Measurements from ENCODE around the gene SOX10. TPM values are rescaled to one million over a fixed set of nuclear protein-coding genes. Genes with fewer than 3 reads are reported as not detected.

SOX10 gene
- total RNA-seq, 1 experiment from 2014 or later: not detected

DNA sequence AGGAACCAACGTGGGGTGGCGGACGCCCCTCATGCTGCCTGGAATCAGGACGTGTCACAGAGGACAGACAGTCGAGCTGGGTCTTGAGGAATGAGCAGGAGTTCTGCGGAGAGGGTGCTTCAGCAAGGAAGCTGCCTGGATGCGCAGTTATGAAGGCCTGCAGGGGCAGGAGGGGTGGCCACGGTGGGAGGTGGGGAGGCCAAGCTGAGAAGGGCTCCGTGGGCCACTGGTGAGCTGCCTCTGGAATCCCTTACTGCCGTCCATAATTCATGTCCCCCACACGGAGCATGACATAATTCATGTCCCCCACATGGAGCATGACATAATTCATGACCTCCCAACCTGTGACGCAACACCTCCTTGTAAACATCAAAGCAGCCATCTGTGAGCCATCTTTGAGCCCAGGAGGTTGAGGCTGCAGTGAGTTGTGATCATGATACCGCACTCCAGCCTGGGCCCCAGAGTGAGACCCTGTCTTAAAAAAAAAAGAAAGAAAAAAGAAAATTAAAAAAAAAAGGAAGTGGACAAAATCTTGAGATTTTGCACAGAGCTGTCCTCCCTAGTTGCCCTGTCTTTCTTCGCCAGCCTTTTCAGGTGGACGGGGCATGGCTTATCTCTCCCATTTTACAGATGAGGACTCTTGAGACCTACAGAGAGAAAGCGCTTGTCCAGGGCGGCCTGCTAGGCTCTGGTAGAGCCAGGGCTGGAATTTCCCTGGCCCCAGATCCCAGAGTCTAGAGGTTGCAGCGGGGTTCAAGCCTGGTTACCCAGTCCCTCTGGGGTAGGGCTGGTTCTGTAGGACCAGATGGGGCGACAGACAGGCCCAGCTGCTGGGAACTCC is 48.5 kb upstream of the SOX10 start:
- BruUV-seq (replicated peaks): no TSS peak
- Histone ChIP-seq H3K27ac (ENCODE audit: low read length) (no peak overlapping the region), H3K9me3 (ENCODE audit: control insufficient read depth, insufficient read depth, low read depth, low read length) (no peaks in the 10 kb centered on the region), H3K36me3 (ENCODE audit: control insufficient read depth, insufficient read depth, low read length) (no peaks in the 10 kb centered on the region), H3K4me1 (ENCODE audit: control insufficient read depth, insufficient read depth, low read length) (peaks cover 13% of the 10 kb centered on the region), H3K27me3 (ENCODE audit: control insufficient read depth, insufficient read depth, low read length) (no peaks in the 10 kb centered on the region), H3K4me3 (ENCODE audit: low read depth in 2 of 2, low read length in 2 of 2) (no peak overlapping the region)
- ChIA-PET POLR2A (no interaction called here), CTCF (no interaction called here)
- no peak for TF ChIP-seq POLR2AphosphoS5 (IDR thresholded peaks at IDR 0.05; ENCODE audit: low read depth, low read length)
- TF ChIP-seq CTCF (IDR thresholded peaks at IDR 0.05): no peak
- TF ChIP-seq TCF7L2 (IDR thresholded peaks at IDR 0.05; ENCODE audit: low read depth, low read length): no peak
- TF ChIP-seq REST (IDR thresholded peaks at IDR 0.05; ENCODE audit: insufficient read depth in 1 of 2, low read depth in 2 of 2, low read length in 1 of 2): no peak
- TF ChIP-seq SIN3A (IDR thresholded peaks at IDR 0.05; ENCODE audit: borderline replicate concordance, insufficient read depth, low read depth, low read length): no peak
- ATAC-seq (no peak), DNase-seq (ENCODE audit: low read depth, low spot score) (no peak)
- in situ Hi-C loops (cut with HindIII; ENCODE audit: low pct_unique_long_range_greater_than_20kb, low sequenced_read_pairs) (no loop called here), intact Hi-C loops (cut with micrococcal nuclease; ENCODE audit: unreplicated experiment) (no loop called here)

DNA sequence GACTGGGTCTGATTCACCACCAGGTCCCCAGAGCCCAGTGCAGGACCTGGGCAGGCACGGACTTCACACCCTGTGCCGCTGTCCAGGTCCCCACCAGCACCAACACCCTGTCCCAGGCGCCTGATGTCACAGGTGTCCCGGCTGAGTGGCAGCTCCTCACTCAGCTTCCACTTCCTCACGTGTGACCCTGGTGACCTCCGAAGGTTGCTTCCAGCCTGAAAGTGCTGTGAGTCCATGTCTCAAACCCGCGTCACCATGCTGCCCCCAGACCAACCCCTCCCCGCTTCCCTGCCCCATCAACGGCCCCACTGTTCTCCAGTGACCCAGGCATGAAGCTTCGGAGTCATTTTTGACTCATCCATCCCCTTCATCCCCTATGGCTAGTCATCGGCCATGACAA is 47.1 kb upstream of the SOX10 start:
- DNase-seq (ENCODE audit: low read depth, low spot score) (no peak), ATAC-seq (no peak)
- TF ChIP-seq POLR2AphosphoS5 (IDR thresholded peaks at IDR 0.05; ENCODE audit: low read depth, low read length) (no peak), SIN3A (IDR thresholded peaks at IDR 0.05; ENCODE audit: borderline replicate concordance, insufficient read depth, low read depth, low read length) (no peak), CTCF (IDR thresholded peaks at IDR 0.05) (no peak), TCF7L2 (IDR thresholded peaks at IDR 0.05; ENCODE audit: low read depth, low read length) (no peak), REST (IDR thresholded peaks at IDR 0.05; ENCODE audit: insufficient read depth in 1 of 2, low read depth in 2 of 2, low read length in 1 of 2) (no peak)
- ChIA-PET POLR2A (no interaction called here), CTCF (no interaction called here)
- H3K9me3 ChIP-seq (ENCODE audit: control insufficient read depth, insufficient read depth, low read depth, low read length): no peaks in the 10 kb centered on the region
- in situ Hi-C loops (cut with HindIII; ENCODE audit: low pct_unique_long_range_greater_than_20kb, low sequenced_read_pairs) (no loop called here), intact Hi-C loops (cut with micrococcal nuclease; ENCODE audit: unreplicated experiment) (no loop called here)
- no peak overlapping the region for H3K4me3 ChIP-seq (ENCODE audit: low read depth in 2 of 2, low read length in 2 of 2)
- peaks cover 13% of the 10 kb centered on the region for H3K4me1 ChIP-seq (ENCODE audit: control insufficient read depth, insufficient read depth, low read length)
- no peak overlapping the region for H3K27ac ChIP-seq (ENCODE audit: low read length)
- H3K27me3 ChIP-seq (ENCODE audit: control insufficient read depth, insufficient read depth, low read length): no peaks in the 10 kb centered on the region
- H3K36me3 ChIP-seq (ENCODE audit: control insufficient read depth, insufficient read depth, low read length): no peaks in the 10 kb centered on the region
- no TSS peak for BruUV-seq (replicated peaks)

Measured in Panc1 (cell line).